GM12878 (cell line): ENCODE data around the gene ACSL1. TPM values are rescaled to one million over a fixed set of nuclear protein-coding genes. Genes with fewer than 3 reads are reported as not detected.

Source experiments
- ATAC-seq: fragments of 200-7000 bp; cut with Tn5 transposase; 3 replicates; pipeline ENCODE4 v1.9.1; 2020; ENCODE audit warnings: mild to moderate bottlenecking, moderate library complexity
- BruUV-seq: library from RNA; stranded (reverse); fragments of 400-500 nt; replicated peaks from 2 replicates; lab custom pipeline; 2021; lab: Mats Ljungman, UMichigan
- CTCF ChIA-PET: fragments of 300-600 bp; sonication (Branson Sonifier 250); formaldehyde crosslinking; extraction: SDS; loops from one replicate; lab custom pipeline; 2021; ENCODE audit warnings: inconsistent platforms; lab: Yijun Ruan, JAX
- POLR2A ChIA-PET: fragments of 350-600 bp; formaldehyde crosslinking; extraction: SDS; loops from one replicate; lab custom pipeline; 2021; ENCODE audit warnings: inconsistent platforms; lab: Charles Lee
- RAD21 ChIA-PET: fragments of 300-600 bp; sonication (Branson Sonifier 250); formaldehyde crosslinking; loops from one replicate; lab custom pipeline; 2023; ENCODE audit warnings: antibody characterized with exemption; ENCODE audit not compliant: unreplicated experiment; lab: Charles Lee
- SMC1A ChIA-PET: fragments of 300-600 bp; sonication (Branson Sonifier 250); formaldehyde crosslinking; loops from one replicate; lab custom pipeline; 2023; ENCODE audit not compliant: unreplicated experiment, uncharacterized antibody; lab: Charles Lee
- DNase-seq: peaks from one replicate; pipeline ENCODE4 v3.0.0-alpha.2; 2011; ENCODE audit warnings: low read depth, low spot score
- FAIRE-seq: peaks from 3 replicates; lab custom pipeline; 2011; peaks lifted over from hg19 to GRCh38; lab: Jason Lieb, UNC
- H2AFZ ChIP-seq: 2 replicates; pipeline ENCODE4 v1.6.0; 2011; ENCODE audit warnings: low read depth, low read length, control low read depth; ENCODE audit not compliant: control insufficient read depth
- H3K27ac ChIP-seq: 2 replicates; pipeline ENCODE4 v1.5.1; 2011; ENCODE audit warnings: control low read depth; ENCODE audit not compliant: control insufficient read depth, insufficient read depth
- H3K27me3 ChIP-seq, 2 experiments: replicated peaks in 1 of 2; 2 replicates each; pipeline versions ENCODE4 v1.6.0 to v1.6.1; 2011; ENCODE audit warnings: low read length in 1 of 2; ENCODE audit not compliant: control insufficient read depth in 2 of 2, insufficient read depth in 2 of 2
- H3K36me3 ChIP-seq, 2 experiments: 2 replicates each; pipeline ENCODE4 v1.5.1; 2011; ENCODE audit warnings: low read length in 1 of 2; ENCODE audit not compliant: control insufficient read depth in 2 of 2, insufficient read depth in 2 of 2
- H3K4me1 ChIP-seq: 2 replicates; pipeline ENCODE4 v1.6.1; 2011; ENCODE audit warnings: mild to moderate bottlenecking, low read length, moderate library complexity, mixed read lengths; ENCODE audit not compliant: control insufficient read depth, insufficient read depth
- H3K4me2 ChIP-seq: 2 replicates; pipeline ENCODE4 v1.6.0; 2011; ENCODE audit warnings: control low read depth; ENCODE audit not compliant: control insufficient read depth, insufficient read depth
- H3K4me3 ChIP-seq: fragments of 200-600 bp; sonication (generic); 2 replicates; pipeline ENCODE4 v1.5.1; 2016
- H3K79me2 ChIP-seq: 2 replicates; pipeline ENCODE4 v1.6.0; 2011; ENCODE audit warnings: low read length; ENCODE audit not compliant: control insufficient read depth, insufficient read depth
- H3K9ac ChIP-seq: 2 replicates; pipeline ENCODE4 v1.8.0; 2011; ENCODE audit warnings: low read length, control low read depth, mixed read lengths; ENCODE audit not compliant: control insufficient read depth, insufficient read depth
- H3K9me3 ChIP-seq: replicated peaks from 3 replicates; pipeline ENCODE4 v1.5.1; 2011; ENCODE audit warnings: mild to moderate bottlenecking, low read length; ENCODE audit not compliant: control insufficient read depth, insufficient read depth
- H4K20me1 ChIP-seq: 2 replicates; pipeline ENCODE4 v1.6.0; 2011; ENCODE audit not compliant: control insufficient read depth, insufficient read depth
- ATF7 ChIP-seq: fragments of 450-650 bp; IDR thresholded peaks from 2 replicates; pipeline ENCODE4 v1.6.1; 2016; ENCODE audit warnings: low read depth, mild to moderate bottlenecking
- BMI1 ChIP-seq: fragments of 450-650 bp; IDR thresholded peaks from 2 replicates; pipeline ENCODE4 v1.6.1; 2016; ENCODE audit warnings: mild to moderate bottlenecking, moderate library complexity, borderline replicate concordance
- CREM ChIP-seq: IDR thresholded peaks from 2 replicates; pipeline ENCODE4 v1.6.1; 2014; ENCODE audit warnings: antibody characterized with exemption, low read depth
- CTCF ChIP-seq, 3 experiments: IDR thresholded peaks in 2 of 3; conservative IDR thresholded peaks in 1 of 3; 2 replicates each; pipeline ENCODE4 v1.5.1; 2011; ENCODE audit warnings: low read depth in 3 of 3, low read length in 3 of 3, mild to moderate bottlenecking in 3 of 3, control low read depth in 2 of 3, moderate library complexity in 2 of 3, inconsistent platforms in 1 of 3, mixed read lengths in 1 of 3; ENCODE audit not compliant: control insufficient read depth in 2 of 3, insufficient read depth in 1 of 3; ENCODE audit errors: extremely low read depth in 1 of 3
- EP300 ChIP-seq, 2 experiments: fragments of 150-350 bp in 1 of 2; IDR thresholded peaks; 2 replicates each; pipeline ENCODE4 v1.6.1; 2011 to 2012; ENCODE audit warnings: low read depth in 2 of 2, low read length in 2 of 2, borderline replicate concordance in 1 of 2, improper control_type of control experiment in 1 of 2, inconsistent platforms in 1 of 2; ENCODE audit not compliant: control insufficient read depth in 1 of 2
- FOXM1 ChIP-seq: IDR thresholded peaks from 2 replicates; pipeline ENCODE4 v1.6.1; 2012; ENCODE audit warnings: low read depth, mild to moderate bottlenecking, inconsistent platforms, low read length, moderate library complexity
- IRF3 ChIP-seq: fragments of 450-650 bp; IDR thresholded peaks from 2 replicates; pipeline ENCODE4 v1.6.1; 2014; ENCODE audit warnings: mild to moderate bottlenecking
- PRDM15 ChIP-seq: fragments of 450-650 bp; formaldehyde crosslinking; IDR thresholded peaks from 2 replicates; pipeline ENCODE4 v1.4.0; 2020; ENCODE audit warnings: mild to moderate bottlenecking, moderate library complexity
- SREBF2 ChIP-seq: IDR thresholded peaks from 2 replicates; pipeline ENCODE4 v1.6.1; 2012; ENCODE audit warnings: mild to moderate bottlenecking, low read length
- TCF7 ChIP-seq: IDR thresholded peaks from 2 replicates; pipeline ENCODE4 v1.6.1; 2014; ENCODE audit warnings: antibody characterized with exemption, borderline replicate concordance
- ZBED1 ChIP-seq: IDR thresholded peaks from 2 replicates; pipeline ENCODE4 v1.6.1; 2016; ENCODE audit warnings: borderline replicate concordance
- ZNF24 ChIP-seq: fragments of 450-650 bp; IDR thresholded peaks from 2 replicates; pipeline ENCODE4 v1.6.1; 2017; ENCODE audit warnings: antibody characterized with exemption, mild to moderate bottlenecking
- WGBS: methylation state at CpG from one replicate; pipeline ENCODE4 v1.1.6; 2016; ENCODE audit warnings: low lambda C conversion rate; ENCODE audit not compliant: insufficient replicate concordance, insufficient coverage; ENCODE audit errors: missing lambda C conversion rate; 5-methylcytosine and 5-hydroxymethylcytosine counted together
- in situ Hi-C: fragments of 300-500 bp; cut with MboI; formaldehyde crosslinking; loops from 9 replicates; pipeline ENCODE4 v1.14.3; 2018; ENCODE audit warnings: mixed read lengths
- intact Hi-C: fragments of 100-400 bp; cut with micrococcal nuclease; formaldehyde crosslinking; loops from one replicate; pipeline ENCODE4 v1.14.2; 2022; ENCODE audit not compliant: unreplicated experiment
- polyA plus RNA-seq, 11 experiments: library from polyadenylated mRNA; depleted of rRNA in 4 of 11; unstranded in 6 of 11; stranded (reverse) in 5 of 11; fragments of >200 nt; fragmentation: Nextera tagmentation in 4 of 11; fragmentation: Illumina TruSeq in 1 of 11; extraction: Ambion mirVana in 4 of 11; extraction: Trizol in 1 of 11; gene quantifications; 1 replicate in 1 of 11; 2 replicates in 10 of 11; pipeline versions ENCODE4 v1.2.1 to v1.2.3, GENCODE V29; 2011 to 2016; ENCODE audit warnings: inconsistent platforms in 2 of 11, missing spikeins in 2 of 11, low read depth in 1 of 11
- total RNA-seq, 4 experiments: library from RNA; depleted of rRNA in 3 of 4; stranded (reverse); fragments of >200 nt in 3 of 4; fragmentation: Illumina TruSeq in 1 of 4; extraction: Trizol in 1 of 4; gene quantifications; 2 replicates each; pipeline versions ENCODE4 v1.2.1 to v1.2.3, GENCODE V29; 2013 to 2021
- TF ChIP-seq, protein P1 (sequence below): fragments of 450-650 bp; IDR thresholded peaks from 2 replicates; pipeline ENCODE4 v1.6.1; 2016; ENCODE audit warnings: mild to moderate bottlenecking

ACSL1 gene
- total and polyA plus RNA-seq, 10 of the 15 experiments (the other 5 are each of a cell fraction or from before 2014, with no cell fraction given), result 30.7 to 68.1 (median 58.7) TPM

DNA sequence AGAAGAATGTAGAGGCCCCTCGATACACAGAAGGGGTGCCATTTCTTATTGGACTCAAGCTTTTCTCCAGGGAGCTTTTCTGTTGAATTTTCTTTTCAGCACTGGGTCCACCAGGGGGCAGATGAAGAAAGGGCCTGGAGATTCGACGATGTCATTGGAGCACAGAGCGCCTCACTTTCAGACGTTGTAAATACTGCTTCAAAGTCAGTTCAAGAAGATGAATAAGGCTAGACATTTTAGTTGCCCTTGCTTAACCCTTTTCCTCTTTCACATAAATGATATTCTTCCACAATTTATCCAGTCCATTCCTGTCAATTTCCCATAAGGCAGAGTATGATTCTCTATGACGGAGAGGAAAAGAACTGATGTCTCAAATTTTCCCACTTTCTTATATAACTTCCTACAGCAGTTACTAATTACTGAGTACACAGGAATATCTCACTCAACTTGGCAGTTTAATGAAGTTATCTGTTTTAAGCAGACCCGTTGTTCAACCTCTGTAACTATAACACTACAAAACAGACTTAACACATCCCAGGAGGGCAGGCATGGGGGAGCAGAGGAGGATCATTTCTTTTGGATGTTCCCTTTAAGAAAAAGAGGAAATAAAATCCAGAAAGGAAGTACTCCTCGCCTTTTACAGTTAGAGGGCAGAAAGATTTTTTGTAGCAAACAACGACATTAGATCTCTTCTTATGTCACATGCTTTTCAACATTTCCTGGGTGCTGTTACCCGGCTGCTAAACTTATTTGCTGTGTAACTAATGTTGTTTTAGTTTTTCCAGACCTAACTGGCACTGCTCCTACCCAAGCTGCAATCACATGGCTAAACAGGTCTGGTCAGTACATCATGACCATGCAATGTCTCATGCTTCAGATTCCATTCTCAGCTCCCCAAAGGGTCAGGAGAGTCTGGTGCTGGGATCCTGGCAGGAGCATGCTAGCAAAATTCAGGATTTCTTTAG, 79.7 kb downstream of the ACSL1 start:
- no TSS peak for BruUV-seq
- DNase-seq (no peak), ATAC-seq (peak; percentile 89), FAIRE-seq (peak; percentile 61)
- Histone ChIP-seq H3K79me2 (no peaks in the 10 kb centered on the region), H3K9ac (no peak overlapping the region), H2AFZ (no peak overlapping the region), H3K4me3 (no peak overlapping the region), H3K27ac (no peak overlapping the region), H3K4me1 (no peaks in the 10 kb centered on the region), H3K4me2 (no peak overlapping the region), H3K27me3 (no peaks in the 10 kb centered on the region), H3K9me3 (no peaks in the 10 kb centered on the region; the same call in 2 of the 3 replicates), H4K20me1 (no peaks in the 10 kb centered on the region), H3K36me3 (no peaks in the 10 kb centered on the region; a peak in 1 of 4 replicates)
- ChIA-PET SMC1A (interaction anchor here (0.7 to 2.8 kb wide), 33 partner anchors 12 to 485 kb away, joined by 3 to 13 read pairs (median 5); partner anchors contain the start of gene CENPU), CTCF (interaction anchor here (0.6 to 3.2 kb wide), 59 partner anchors 9 to 1290 kb away, joined by 3 to 33 read pairs (median 4); partner anchors contain the start of genes CENPU and HELT), RAD21 (interaction anchor here (0.6 to 3.0 kb wide), 39 partner anchors 9 to 482 kb away, joined by 3 to 40 read pairs (median 4); partner anchors contain the start of genes ACSL1, CASP3, CENPU and PRIMPOL), POLR2A (interaction anchor here (0.7 to 1.8 kb wide), 3 partner anchors 12 to 75 kb away, joined by 3 to 4 read pairs (median 4); partner anchors contain the start of gene CENPU)
- intact Hi-C loops, result loop anchor here (1.0 to 10.0 kb wide), 5 partner anchors 71 to 389 kb away; no protein-coding TSS in a partner anchor
- in situ Hi-C loops, result loop anchor here (5.0 kb wide), 1 partner anchor 236 kb away; no protein-coding TSS in a partner anchor
- 33% methylated on average over 10 of the region's 10 CpGs for WGBS
- TF ChIP-seq CREM (no peak), ATF7 (peak; percentile 65), ZBED1 (no peak), ZNF24 (no peak), CTCF (IDR thresholded peaks at IDR 0.05 in 2 of 3, conservative IDR thresholded peaks at IDR 0.05 in 1 of 3; ENCODE audit: control insufficient read depth in 2 of 3, extremely low read depth in 1 of 3, insufficient read depth in 1 of 3, low read depth in 3 of 3, low read length in 3 of 3) (peak; percentile 77 to 85 (median 82)), IRF3 (no peak), PRDM15 (CRISPR knock-in tag) (no peak), TCF7 (no peak), EP300 (IDR thresholded peaks at IDR 0.05; ENCODE audit: borderline replicate concordance in 1 of 2, control insufficient read depth in 1 of 2, low read depth in 2 of 2, low read length in 2 of 2) (no peak), FOXM1 (0 out of 2 replicates have a peak, but pooled peaks have one; percentile 53), SREBF2 (no peak), BMI1 (no peak)
- TF ChIP-seq, protein P1, sequence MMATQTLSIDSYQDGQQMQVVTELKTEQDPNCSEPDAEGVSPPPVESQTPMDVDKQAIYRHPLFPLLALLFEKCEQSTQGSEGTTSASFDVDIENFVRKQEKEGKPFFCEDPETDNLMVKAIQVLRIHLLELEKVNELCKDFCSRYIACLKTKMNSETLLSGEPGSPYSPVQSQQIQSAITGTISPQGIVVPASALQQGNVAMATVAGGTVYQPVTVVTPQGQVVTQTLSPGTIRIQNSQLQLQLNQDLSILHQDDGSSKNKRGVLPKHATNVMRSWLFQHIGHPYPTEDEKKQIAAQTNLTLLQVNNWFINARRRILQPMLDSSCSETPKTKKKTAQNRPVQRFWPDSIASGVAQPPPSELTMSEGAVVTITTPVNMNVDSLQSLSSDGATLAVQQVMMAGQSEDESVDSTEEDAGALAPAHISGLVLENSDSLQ, result no peak
